Measurements from ENCODE around the gene NPPA. TPM values are rescaled to one million over a fixed set of nuclear protein-coding genes. Genes with fewer than 3 reads are reported as not detected.

NPPA gene
- total and polyA plus RNA-seq, 9 of the 15 experiments (the other 6 are each of a cell fraction or from before 2014, with no cell fraction given), result not detected

DNA sequence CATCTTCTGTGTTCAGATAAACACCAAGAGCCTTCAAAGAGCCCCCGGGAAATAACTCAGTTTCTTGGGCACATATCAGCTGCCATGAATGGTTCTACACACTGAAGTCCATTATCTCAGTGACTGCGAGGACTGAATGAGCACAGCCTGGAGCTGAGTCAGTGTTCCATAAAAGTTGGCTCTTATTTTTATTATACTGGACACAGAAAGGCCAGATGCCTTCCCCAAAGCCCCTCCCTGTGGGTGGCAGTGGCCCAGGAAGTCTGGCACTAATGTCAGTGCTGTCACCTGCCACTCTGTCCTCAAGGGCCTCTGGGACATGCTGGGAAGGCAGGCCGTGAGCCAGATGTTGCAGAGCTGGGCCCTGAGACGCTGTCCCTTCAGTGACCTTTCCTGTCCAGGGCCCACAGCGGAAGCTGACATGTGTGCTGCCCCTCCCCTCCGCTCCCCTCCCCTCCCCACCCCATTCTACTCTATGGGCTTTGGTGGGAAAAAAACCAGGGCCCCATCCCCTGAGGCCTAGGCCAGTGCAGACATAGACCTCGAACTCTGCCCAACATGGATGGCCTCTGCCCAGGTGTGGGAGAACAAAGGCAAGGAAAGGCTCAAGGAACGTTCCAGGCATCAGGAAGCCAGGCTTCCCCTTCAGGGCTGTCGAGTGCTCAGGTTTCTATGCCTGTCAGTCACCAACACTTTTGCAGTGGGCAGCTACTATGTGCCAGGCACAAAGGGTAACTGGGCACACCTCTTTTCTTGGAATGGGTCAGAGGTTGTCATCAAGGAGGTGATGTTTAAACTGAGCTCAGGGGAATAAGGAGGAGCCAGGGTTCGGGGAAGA lies 33.5 kb upstream of the NPPA start:
- intact Hi-C loops (cut with micrococcal nuclease) (loop anchor here (10.0 kb wide), 1 partner anchor 216 kb away; the partner anchor contains the start of gene FBXO6), in situ Hi-C loops (cut with MboI) (no loop called here)
- ChIA-PET CTCF (ENCODE audit: low intra/inter-chr PET ratio) (interaction anchor here (0.7 to 1.0 kb wide), 2 partner anchors 27 to 118 kb away, joined by 3 read pairs; no protein-coding TSS in a partner anchor), POLR2A (interaction anchor here (0.7 to 6.7 kb wide), 7 partner anchors 10 to 38 kb away, joined by 3 to 159 read pairs (median 5); no protein-coding TSS in a partner anchor)
- Histone ChIP-seq H3K9ac (ENCODE audit: insufficient read depth in 1 of 2, low read depth in 2 of 2, low read length in 2 of 2) (peak overlapping the region; percentile 44 to 80), H3K4me2 (ENCODE audit: insufficient read depth, low read length) (peak overlapping the region; percentile 38), H3K9me1 (ENCODE audit: control insufficient read depth, insufficient read depth, low read length) (no peaks in the 10 kb centered on the region), H2AFZ (ENCODE audit: low read depth, low read length) (peak overlapping the region; percentile 90), H3K27me3 (ENCODE audit: control insufficient read depth in 2 of 2, insufficient read depth in 2 of 2, low read length in 2 of 2) (no peaks in the 10 kb centered on the region), H4K20me1 (replicated peaks; ENCODE audit: control insufficient read depth, insufficient read depth, low read length) (no peaks in the 10 kb centered on the region), H3K9me3 (replicated peaks; ENCODE audit: control insufficient read depth, insufficient read depth, low read depth, low read length) (peaks cover 3% of the 10 kb centered on the region; the same call in 1 of the 2 replicates), H3K79me2 (ENCODE audit: control insufficient read depth, insufficient read depth, low read length) (no peaks in the 10 kb centered on the region; the same call in 2 of the 3 replicates), H3K4me1 (replicated peaks in 1 of 2; ENCODE audit: control insufficient read depth in 2 of 2, insufficient read depth in 2 of 2, low read length in 2 of 2) (peaks cover 51 to 73% of the 10 kb centered on the region in 2 experiments), H3K4me3 (no peak overlapping the region), H3K36me3 (ENCODE audit: control insufficient read depth, insufficient read depth, low read length) (no peaks in the 10 kb centered on the region), H3K27ac (ENCODE audit: extremely low read depth, low read depth, low read length) (peak overlapping the region; percentile 82)
- ATAC-seq, result peak; percentile 73
- 29% methylated on average over 7 of the region's 10 CpGs for WGBS (ENCODE audit: insufficient coverage, low coverage, missing lambda C conversion rate)
- DNase-seq (ENCODE audit: extremely low read depth in 1 of 4, low spot score in 3 of 4), result peak; percentile 68 to 92 (median 78)
- BruUV-seq (replicated peaks), result no TSS peak
- peak; percentile 74 for FAIRE-seq
- TF ChIP-seq ZFX (CRISPR knock-in tag; IDR thresholded peaks at IDR 0.05) (no peak; the same call in none of the 2 replicates), C11orf30 (IDR thresholded peaks at IDR 0.05; ENCODE audit: low read depth) (no peak), ZNF134 (CRISPR knock-in tag; conservative IDR thresholded peaks at IDR 0.05) (0 out of 2 replicates have a peak, but pooled peaks have one; percentile 30), ZBTB7A (IDR thresholded peaks at IDR 0.05; ENCODE audit: borderline replicate concordance, control insufficient read depth, low read depth, low read length) (peak; percentile 43; the same call in 1 of the 2 replicates), POLR3G (IDR thresholded peaks at IDR 0.05; ENCODE audit: extremely low read depth, insufficient read length, insufficient replicate concordance) (no peak), GATAD2A (IDR thresholded peaks at IDR 0.05) (0 out of 2 replicates have a peak, but pooled peaks have one; percentile 32)
- TF ChIP-seq, protein P1, sequence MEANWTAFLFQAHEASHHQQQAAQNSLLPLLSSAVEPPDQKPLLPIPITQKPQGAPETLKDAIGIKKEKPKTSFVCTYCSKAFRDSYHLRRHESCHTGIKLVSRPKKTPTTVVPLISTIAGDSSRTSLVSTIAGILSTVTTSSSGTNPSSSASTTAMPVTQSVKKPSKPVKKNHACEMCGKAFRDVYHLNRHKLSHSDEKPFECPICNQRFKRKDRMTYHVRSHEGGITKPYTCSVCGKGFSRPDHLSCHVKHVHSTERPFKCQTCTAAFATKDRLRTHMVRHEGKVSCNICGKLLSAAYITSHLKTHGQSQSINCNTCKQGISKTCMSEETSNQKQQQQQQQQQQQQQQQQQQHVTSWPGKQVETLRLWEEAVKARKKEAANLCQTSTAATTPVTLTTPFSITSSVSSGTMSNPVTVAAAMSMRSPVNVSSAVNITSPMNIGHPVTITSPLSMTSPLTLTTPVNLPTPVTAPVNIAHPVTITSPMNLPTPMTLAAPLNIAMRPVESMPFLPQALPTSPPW (CRISPR knock-in tag; IDR thresholded peaks at IDR 0.05), result peak; percentile 83
- TF ChIP-seq, protein P2, sequence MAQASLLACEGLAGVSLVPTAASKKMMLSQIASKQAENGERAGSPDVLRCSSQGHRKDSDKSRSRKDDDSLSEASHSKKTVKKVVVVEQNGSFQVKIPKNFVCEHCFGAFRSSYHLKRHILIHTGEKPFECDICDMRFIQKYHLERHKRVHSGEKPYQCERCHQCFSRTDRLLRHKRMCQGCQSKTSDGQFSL (CRISPR knock-in tag; IDR thresholded peaks at IDR 0.05), result no peak
- TF ChIP-seq, protein P2 (tag; IDR thresholded peaks at IDR 0.05), result 0 out of 4 replicates have a peak, but pooled peaks of 1 of the 2 experiments have one; percentile 44
- TF ChIP-seq, protein P3, sequence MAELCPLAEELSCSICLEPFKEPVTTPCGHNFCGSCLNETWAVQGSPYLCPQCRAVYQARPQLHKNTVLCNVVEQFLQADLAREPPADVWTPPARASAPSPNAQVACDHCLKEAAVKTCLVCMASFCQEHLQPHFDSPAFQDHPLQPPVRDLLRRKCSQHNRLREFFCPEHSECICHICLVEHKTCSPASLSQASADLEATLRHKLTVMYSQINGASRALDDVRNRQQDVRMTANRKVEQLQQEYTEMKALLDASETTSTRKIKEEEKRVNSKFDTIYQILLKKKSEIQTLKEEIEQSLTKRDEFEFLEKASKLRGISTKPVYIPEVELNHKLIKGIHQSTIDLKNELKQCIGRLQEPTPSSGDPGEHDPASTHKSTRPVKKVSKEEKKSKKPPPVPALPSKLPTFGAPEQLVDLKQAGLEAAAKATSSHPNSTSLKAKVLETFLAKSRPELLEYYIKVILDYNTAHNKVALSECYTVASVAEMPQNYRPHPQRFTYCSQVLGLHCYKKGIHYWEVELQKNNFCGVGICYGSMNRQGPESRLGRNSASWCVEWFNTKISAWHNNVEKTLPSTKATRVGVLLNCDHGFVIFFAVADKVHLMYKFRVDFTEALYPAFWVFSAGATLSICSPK (IDR thresholded peaks at IDR 0.05; ENCODE audit: borderline replicate concordance), result no peak
- TF ChIP-seq, protein P4, sequence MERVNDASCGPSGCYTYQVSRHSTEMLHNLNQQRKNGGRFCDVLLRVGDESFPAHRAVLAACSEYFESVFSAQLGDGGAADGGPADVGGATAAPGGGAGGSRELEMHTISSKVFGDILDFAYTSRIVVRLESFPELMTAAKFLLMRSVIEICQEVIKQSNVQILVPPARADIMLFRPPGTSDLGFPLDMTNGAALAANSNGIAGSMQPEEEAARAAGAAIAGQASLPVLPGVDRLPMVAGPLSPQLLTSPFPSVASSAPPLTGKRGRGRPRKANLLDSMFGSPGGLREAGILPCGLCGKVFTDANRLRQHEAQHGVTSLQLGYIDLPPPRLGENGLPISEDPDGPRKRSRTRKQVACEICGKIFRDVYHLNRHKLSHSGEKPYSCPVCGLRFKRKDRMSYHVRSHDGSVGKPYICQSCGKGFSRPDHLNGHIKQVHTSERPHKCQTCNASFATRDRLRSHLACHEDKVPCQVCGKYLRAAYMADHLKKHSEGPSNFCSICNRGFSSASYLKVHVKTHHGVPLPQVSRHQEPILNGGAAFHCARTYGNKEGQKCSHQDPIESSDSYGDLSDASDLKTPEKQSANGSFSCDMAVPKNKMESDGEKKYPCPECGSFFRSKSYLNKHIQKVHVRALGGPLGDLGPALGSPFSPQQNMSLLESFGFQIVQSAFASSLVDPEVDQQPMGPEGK (CRISPR knock-in tag; IDR thresholded peaks at IDR 0.05; ENCODE audit: borderline replicate concordance), result peak; percentile 76; the same call in 1 of the 2 replicates

All from K562 (cell line).